Measurements from ENCODE around the gene TBPL1. TPM values are rescaled to one million over a fixed set of nuclear protein-coding genes. Genes with fewer than 3 reads are reported as not detected.

The TBPL1 gene
- total RNA-seq (2021; fragmentation: NEBNext Ultra II Directional; extraction: Animal tissue kit (Norgen Biotek cat#: 25700)), result 66.3 and 67.0 TPM in 2 replicates
- 19.5 and 32.5 TPM in 2 replicates for polyA plus RNA-seq (2011; rRNA removed)
- polyA plus RNA-seq (2011; cell fraction: cytosol; rRNA removed), result 44.7 TPM
- polyA plus RNA-seq (2011; cell fraction: nucleus; rRNA removed), result 39.2 TPM
- polyA plus RNA-seq (2012, experiment 1 of 2), result 35.6 to 61.1 TPM (median 49.4 TPM) in 4 replicates
- 21.8 TPM for polyA plus RNA-seq (2012, experiment 2 of 2)
- polyA plus RNA-seq (2013, experiment 1 of 2), result 69.9 TPM
- polyA plus RNA-seq (2013, experiment 2 of 2), result 75.1 TPM
- 16.6 and 28.6 TPM in 2 replicates for polyA minus RNA-seq (2011; rRNA and poly(A)+ RNA removed)
- 39.0 TPM for polyA minus RNA-seq (2011; cell fraction: cytosol; rRNA and poly(A)+ RNA removed)
- polyA minus RNA-seq (2011; cell fraction: nucleus; rRNA and poly(A)+ RNA removed), result 19.7 TPM
- long read RNA-seq, experiment 1, full-length matches to known transcripts, result 45 of 68 reads
- long read RNA-seq, experiment 1, partial matches to known transcripts, result 17 of 68 reads
- long read RNA-seq, experiment 1, other reads (novel, unspliced or antisense), result 6 of 68 reads
- long read RNA-seq, experiment 2, full-length matches to known transcripts, result 115 of 121 reads
- long read RNA-seq, experiment 2, partial matches to known transcripts, result 0 of 121 reads
- long read RNA-seq, experiment 2, other reads (novel, unspliced or antisense), result 6 of 121 reads

DNA sequence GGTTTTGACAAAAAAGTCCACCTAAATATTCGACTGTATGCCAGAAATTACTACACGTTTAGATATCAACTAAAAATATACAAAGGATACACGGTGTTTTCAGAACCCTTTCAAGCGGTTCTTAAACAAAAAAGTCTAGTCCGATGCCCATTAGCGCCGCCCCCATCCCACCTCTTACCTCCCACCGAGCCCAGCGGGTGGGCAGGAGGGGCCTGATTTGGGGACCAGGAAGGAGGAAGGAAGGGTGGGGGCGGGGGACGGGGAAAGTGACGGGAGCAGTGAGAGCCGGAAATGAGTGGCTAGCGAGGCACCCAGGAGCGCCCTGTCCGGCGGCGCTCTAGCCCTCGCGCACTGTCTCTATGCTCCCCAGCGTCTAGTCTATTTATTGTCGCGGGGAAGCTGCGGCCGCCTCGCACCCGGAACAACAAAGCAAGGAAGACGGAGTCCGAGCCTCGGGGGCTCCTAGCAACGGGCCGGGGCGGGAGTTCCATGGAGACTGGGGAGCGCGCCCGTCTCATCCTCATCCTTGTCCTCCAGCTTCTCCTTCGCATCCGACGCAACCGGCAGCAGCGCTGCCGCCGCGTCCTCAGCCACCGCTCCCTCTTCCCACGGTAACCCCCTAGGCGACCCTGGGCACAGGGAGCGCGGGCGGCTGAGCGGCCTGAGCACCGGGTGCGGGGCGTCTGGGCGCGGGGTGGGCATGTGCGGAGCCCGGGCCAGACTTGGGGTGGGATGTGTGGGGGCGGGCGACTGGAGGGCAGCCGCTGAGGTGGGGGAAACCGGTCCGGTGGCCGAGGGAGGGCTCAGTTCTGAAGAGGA is at the start of gene TBPL1:
TSS of gene TBPL1 (plus strand) at position 410 of the 819 bp plus-strand sequence. CDS start 26,902 bp downstream, outside the sequence.
- Histone ChIP-seq H4K5ac (ENCODE audit: insufficient read length, low read depth, low read length) (peak within 1 kb of the TSS; percentile 56), H3K9me3 (ENCODE audit: insufficient read depth in 2 of 2, low read depth in 1 of 2, low read length in 1 of 2) (no peaks in the 10 kb centered on the region), H3K14ac (ENCODE audit: insufficient read length) (no peak within 1 kb of the TSS), H3K36me3 (ENCODE audit: control insufficient read depth in 2 of 4, insufficient read depth in 4 of 4, low read length in 3 of 4) (no peaks in the 10 kb centered on the region), H4K20me1 (replicated peaks in 1 of 2; ENCODE audit: control insufficient read depth in 1 of 2, insufficient read depth in 2 of 2, low read length in 2 of 2) (peaks cover 3 to 10% of the 10 kb centered on the region in 2 experiments), H2BK15ac (ENCODE audit: low read length) (no peak within 1 kb of the TSS; the same call in 1 of the 2 replicates), H4K8ac (ENCODE audit: extremely low read depth, insufficient read depth, low read length) (peak within 1 kb of the TSS; percentile 53), H2BK120ac (replicated peaks; ENCODE audit: low read depth, low read length) (no peak within 1 kb of the TSS), H3K18ac (ENCODE audit: extremely low read depth, low read length) (peak within 1 kb of the TSS; percentile 54; the same call in 1 of the 2 replicates), H4K91ac (replicated peaks; ENCODE audit: insufficient read length, low read length) (peak within 1 kb of the TSS; percentile 50), H3K4me2 (ENCODE audit: insufficient read depth in 1 of 2, low read depth in 2 of 2, low read length in 2 of 2) (peak within 1 kb of the TSS; percentile 72 to 91), H2AK5ac (ENCODE audit: low read depth, low read length) (no peak within 1 kb of the TSS), H2BK20ac (ENCODE audit: low read length) (no peak within 1 kb of the TSS), H3K4me1 (replicated peaks in 1 of 4; ENCODE audit: control insufficient read depth in 3 of 4, insufficient read depth in 4 of 4, low read length in 3 of 4) (peaks cover 0 to 10% (median 3%) of the 10 kb centered on the region in 4 experiments; a peak in 6 of 7 replicates), H2BK5ac (ENCODE audit: low read depth, low read length) (no peak within 1 kb of the TSS; the same call in none of the 2 replicates), H3K9ac (replicated peaks in 1 of 4; ENCODE audit: extremely low read depth in 1 of 4, low read depth in 3 of 4, low read length in 3 of 4) (peak within 1 kb of the TSS; percentile 62 to 86 (median 74)), H3K27ac (ENCODE audit: low read depth, low read length) (peak within 1 kb of the TSS; percentile 74; the same call in 1 of the 2 replicates), H3K23me2 (ENCODE audit: low read depth, low read length) (peaks cover 8% of the 10 kb centered on the region), H3K23ac (ENCODE audit: insufficient read length) (no peak within 1 kb of the TSS), H3K56ac (replicated peaks; ENCODE audit: insufficient read length, low read depth, low read length) (peak within 1 kb of the TSS; percentile 52), H2BK12ac (ENCODE audit: low read depth, low read length) (peak within 1 kb of the TSS; percentile 10; the same call in 1 of the 2 replicates), H2AFZ (ENCODE audit: low read length) (peak within 1 kb of the TSS; percentile 97), H3K4me3 (ENCODE audit: extremely low read depth in 1 of 4, insufficient read depth in 2 of 4, low read depth in 3 of 4, low read length in 4 of 4) (peak within 1 kb of the TSS; percentile 81 to 92 (median 88)), H3K79me2 (ENCODE audit: control insufficient read depth in 1 of 2, insufficient read depth in 2 of 2, low read length in 2 of 2) (peaks cover 21 to 46% of the 10 kb centered on the region in 2 experiments), H3K79me1 (ENCODE audit: low read depth, low read length) (peaks cover 7% of the 10 kb centered on the region), H3K27me3 (replicated peaks in 1 of 4; ENCODE audit: control insufficient read depth in 3 of 4, extremely low read depth in 1 of 4, insufficient read depth in 3 of 4, low read length in 3 of 4) (no peaks in the 10 kb centered on the region; a peak in 1 of 7 replicates), H3K4ac (replicated peaks; ENCODE audit: insufficient read length, low read depth, low read length) (peak within 1 kb of the TSS; percentile 74)
- CTCF ChIA-PET (ENCODE audit: partially characterized antibody), result interaction anchor here (0.6 to 5.6 kb wide), 11 partner anchors 8 to 144 kb away, joined by 3 to 29 read pairs (median 8); no protein-coding TSS in a partner anchor
- DNase-seq (ENCODE audit: low read depth in 1 of 2, low spot score in 2 of 2), result peak; percentile 86 to 93
- no peak for FAIRE-seq
- POLR2A ChIA-PET (ENCODE audit: partially characterized antibody), result interaction anchor here (0.6 to 3.1 kb wide), 8 partner anchors 9 to 1139 kb away, joined by 3 to 18 read pairs (median 3); partner anchors contain the start of gene RPS12
- WGBS, 2 experiments (ENCODE audit: extremely low coverage in 1 of 2, insufficient coverage in 1 of 2, insufficient read length in 1 of 2, insufficient replicate concordance in 2 of 2, low coverage in 1 of 2, low lambda C conversion rate in 2 of 2, missing lambda C conversion rate in 1 of 2), result 4% methylated on average over 38 of the region's 64 CpGs; no CpG with 5 or more reads in 1 of the 2 experiments
- peak; percentile 60 for TF ChIP-seq SIRT6 (IDR thresholded peaks at IDR 0.05; ENCODE audit: low read length)
- TF ChIP-seq, protein P1, sequence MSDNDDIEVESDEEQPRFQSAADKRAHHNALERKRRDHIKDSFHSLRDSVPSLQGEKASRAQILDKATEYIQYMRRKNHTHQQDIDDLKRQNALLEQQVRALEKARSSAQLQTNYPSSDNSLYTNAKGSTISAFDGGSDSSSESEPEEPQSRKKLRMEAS (IDR thresholded peaks at IDR 0.05), result peak; percentile 48; the same call in 1 of the 2 replicates
- TF ChIP-seq CREB1 (IDR thresholded peaks at IDR 0.05), result peak; percentile 74
- TF ChIP-seq, protein P2, sequence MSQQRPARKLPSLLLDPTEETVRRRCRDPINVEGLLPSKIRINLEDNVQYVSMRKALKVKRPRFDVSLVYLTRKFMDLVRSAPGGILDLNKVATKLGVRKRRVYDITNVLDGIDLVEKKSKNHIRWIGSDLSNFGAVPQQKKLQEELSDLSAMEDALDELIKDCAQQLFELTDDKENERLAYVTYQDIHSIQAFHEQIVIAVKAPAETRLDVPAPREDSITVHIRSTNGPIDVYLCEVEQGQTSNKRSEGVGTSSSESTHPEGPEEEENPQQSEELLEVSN (IDR thresholded peaks at IDR 0.05), result 0 out of 2 replicates have a peak, but pooled peaks have one; percentile 36
- TF ChIP-seq NRF1 (IDR thresholded peaks at IDR 0.05; ENCODE audit: low read depth, low read length), result no peak
- TF ChIP-seq ASH2L (IDR thresholded peaks at IDR 0.05; ENCODE audit: low read length), result peak; percentile 89
- peak; percentile 57 to 93 for TF ChIP-seq POLR2A (IDR thresholded peaks at IDR 0.05; ENCODE audit: control extremely low read depth in 1 of 2, low read depth in 2 of 2, low read length in 2 of 2)
- TF ChIP-seq POLR2AphosphoS5 (IDR thresholded peaks at IDR 0.05; ENCODE audit: low read depth, low read length), result peak; percentile 78
